HepG2 (cell line): ENCODE data around the gene AK3. TPM values are rescaled to one million over a fixed set of nuclear protein-coding genes. Genes with fewer than 3 reads are reported as not detected.

Experiments used
- DR1 ChIP-seq: sonication (generic); formaldehyde crosslinking; IDR thresholded peaks from 2 replicates; pipeline ENCODE4 v1.8.0; 2021; ENCODE audit warnings: mild to moderate bottlenecking, missing genetic modification reagents, inconsistent platforms
- DRAP1 ChIP-seq: IDR thresholded peaks from 2 replicates; pipeline ENCODE4 v1.6.1; 2016; ENCODE audit warnings: missing genetic modification reagents, missing compliant biosample characterization
- ETS1 ChIP-seq: sonication (generic); formaldehyde crosslinking; IDR thresholded peaks from 2 replicates; pipeline ENCODE4 v1.4.0; 2020; ENCODE audit warnings: missing genetic modification reagents
- KAT7 ChIP-seq: IDR thresholded peaks from 2 replicates; pipeline ENCODE4 v1.6.1; 2018; ENCODE audit warnings: borderline replicate concordance, missing compliant biosample characterization
- KLF13 ChIP-seq: sonication (generic); formaldehyde crosslinking; IDR thresholded peaks from 2 replicates; pipeline ENCODE4 v1.4.0; 2020; ENCODE audit warnings: mild to moderate bottlenecking, missing genetic modification reagents
- MLX ChIP-seq: IDR thresholded peaks from 2 replicates; pipeline ENCODE4 v1.6.1; 2016
- NAIF1 ChIP-seq: sonication (generic); formaldehyde crosslinking; IDR thresholded peaks from 2 replicates; pipeline ENCODE4 v1.5.0; 2020; ENCODE audit warnings: mild to moderate bottlenecking, missing genetic modification reagents, borderline replicate concordance
- NCOA2 ChIP-seq: sonication (generic); formaldehyde crosslinking; IDR thresholded peaks from 2 replicates; pipeline ENCODE4 v1.8.0; 2022; ENCODE audit warnings: inconsistent platforms
- NFE2L1 ChIP-seq: sonication (generic); formaldehyde crosslinking; IDR thresholded peaks from 2 replicates; pipeline ENCODE4 v1.4.0; 2020; ENCODE audit warnings: missing genetic modification reagents, mild to moderate bottlenecking, borderline replicate concordance
- PHF20 ChIP-seq: sonication (generic); formaldehyde crosslinking; IDR thresholded peaks from 2 replicates; pipeline ENCODE4 v1.5.0; 2020; ENCODE audit warnings: mild to moderate bottlenecking, missing genetic modification reagents
- ZNF12 ChIP-seq: sonication (generic); formaldehyde crosslinking; IDR thresholded peaks from 2 replicates; pipeline ENCODE4 v1.5.0; 2020; ENCODE audit warnings: missing genetic modification reagents
- ZNF275 ChIP-seq: sonication (generic); formaldehyde crosslinking; IDR thresholded peaks from 2 replicates; pipeline ENCODE4 v1.8.0; 2022; ENCODE audit warnings: missing genetic modification reagents, mild to moderate bottlenecking, inconsistent platforms, borderline replicate concordance
- ZNF703 ChIP-seq: sonication (generic); formaldehyde crosslinking; IDR thresholded peaks from 2 replicates; pipeline ENCODE4 v1.5.1; 2020; ENCODE audit warnings: missing genetic modification reagents, mild to moderate bottlenecking, moderate library complexity, borderline replicate concordance
- ZNF747 ChIP-seq: sonication (generic); formaldehyde crosslinking; IDR thresholded peaks from 2 replicates; pipeline ENCODE4 v1.8.1; 2023; ENCODE audit warnings: missing genetic modification reagents, mild to moderate bottlenecking, borderline replicate concordance
- ZNF770 ChIP-seq: sonication (generic); formaldehyde crosslinking; IDR thresholded peaks from 2 replicates; pipeline ENCODE4 v1.5.0; 2020; ENCODE audit warnings: mild to moderate bottlenecking, missing genetic modification reagents
- polyA plus RNA-seq, 8 experiments: library from polyadenylated mRNA; depleted of rRNA in 3 of 8; stranded (reverse) in 7 of 8; unstranded in 1 of 8; fragments of >200 nt; fragmentation: Illumina TruSeq in 4 of 8; extraction: Trizol in 4 of 8; gene quantifications; 2 replicates each; pipeline versions ENCODE4 v1.2.1 to v1.2.3, GENCODE V29; 2011 to 2016; ENCODE audit warnings: low read depth in 4 of 8, missing spikeins in 1 of 8, mixed read lengths in 1 of 8; ENCODE audit not compliant: insufficient read depth in 1 of 8
- total RNA-seq, 5 experiments: library from RNA; depleted of rRNA; stranded (reverse); fragments of >200 nt; fragmentation: Illumina TruSeq; extraction: Trizol; gene quantifications; 2 replicates each; pipeline ENCODE4 v1.2.3, GENCODE V29; 2016; ENCODE audit warnings: low read depth in 1 of 5
- TF ChIP-seq, protein P1 (sequence below): sonication (generic); formaldehyde crosslinking; IDR thresholded peaks from 2 replicates; pipeline ENCODE4 v1.9.0; 2022; ENCODE audit warnings: low read depth, missing genetic modification reagents
- TF ChIP-seq, protein P2 (sequence below): sonication (generic); formaldehyde crosslinking; IDR thresholded peaks from 2 replicates; pipeline ENCODE4 v1.4.0; 2020; ENCODE audit warnings: missing genetic modification reagents, borderline replicate concordance

AK3 gene
- total and polyA plus RNA-seq, 2 of the 13 experiments (the other 11 are each of a cell fraction or from before 2014, with no cell fraction given): 76.8 to 109 TPM

DNA sequence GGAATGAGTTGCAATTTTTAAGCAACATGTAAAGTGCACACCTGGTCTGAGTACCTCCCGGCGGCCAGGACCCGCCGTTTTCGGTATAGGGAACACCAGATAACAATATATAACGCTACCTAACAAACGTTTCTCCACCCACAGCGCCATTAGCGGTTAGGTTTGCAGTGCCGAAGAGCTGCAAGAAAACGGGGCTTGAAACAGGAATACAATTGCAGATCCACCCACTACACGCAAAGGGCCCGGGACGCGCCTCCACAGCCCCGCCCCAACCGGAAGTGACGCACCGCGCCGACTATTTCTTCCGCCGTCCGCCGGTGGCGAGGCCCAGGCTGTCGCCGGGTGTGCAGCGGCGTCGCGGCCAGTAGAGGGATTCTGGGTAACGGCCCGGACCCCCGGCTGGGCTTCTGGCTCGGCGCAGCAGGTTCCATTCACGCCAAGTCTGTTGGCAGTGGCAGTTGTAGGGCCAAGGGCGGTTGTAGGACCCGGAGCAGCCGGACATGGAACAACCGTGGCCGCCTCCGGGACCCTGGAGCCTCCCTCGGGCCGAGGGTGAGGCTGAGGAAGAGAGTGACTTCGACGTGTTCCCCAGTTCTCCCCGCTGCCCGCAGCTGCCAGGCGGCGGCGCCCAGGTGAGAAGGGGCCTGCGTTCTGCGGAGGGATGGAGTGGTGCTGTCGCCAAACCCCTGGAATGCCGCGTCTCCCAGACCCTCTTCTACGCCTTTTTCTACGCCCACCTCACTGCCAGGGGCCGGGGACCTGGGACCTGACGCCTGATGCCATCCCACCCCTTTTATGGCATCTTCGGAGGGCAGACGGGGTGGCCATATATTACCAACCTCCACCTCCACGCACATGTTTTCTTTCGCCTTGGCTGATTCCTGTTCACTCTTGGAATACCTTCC lies 61.5 kb downstream of the AK3 start, which contains the start of gene CDC37L1 (continued):
- TF ChIP-seq, protein P1, sequence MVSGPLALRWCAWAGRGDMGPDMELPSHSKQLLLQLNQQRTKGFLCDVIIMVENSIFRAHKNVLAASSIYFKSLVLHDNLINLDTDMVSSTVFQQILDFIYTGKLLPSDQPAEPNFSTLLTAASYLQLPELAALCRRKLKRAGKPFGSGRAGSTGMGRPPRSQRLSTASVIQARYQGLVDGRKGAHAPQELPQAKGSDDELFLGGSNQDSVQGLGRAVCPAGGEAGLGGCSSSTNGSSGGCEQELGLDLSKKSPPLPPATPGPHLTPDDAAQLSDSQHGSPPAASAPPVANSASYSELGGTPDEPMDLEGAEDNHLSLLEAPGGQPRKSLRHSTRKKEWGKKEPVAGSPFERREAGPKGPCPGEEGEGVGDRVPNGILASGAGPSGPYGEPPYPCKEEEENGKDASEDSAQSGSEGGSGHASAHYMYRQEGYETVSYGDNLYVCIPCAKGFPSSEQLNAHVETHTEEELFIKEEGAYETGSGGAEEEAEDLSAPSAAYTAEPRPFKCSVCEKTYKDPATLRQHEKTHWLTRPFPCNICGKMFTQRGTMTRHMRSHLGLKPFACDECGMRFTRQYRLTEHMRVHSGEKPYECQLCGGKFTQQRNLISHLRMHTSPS: no peak; the same call in 1 of the 2 replicates
- TF ChIP-seq ZNF275 (CRISPR knock-in tag) (peak; percentile 91), NAIF1 (CRISPR knock-in tag) (peak; percentile 76; the same call in 1 of the 2 replicates), NCOA2 (peak; percentile 46), MLX (0 out of 2 replicates have a peak, but pooled peaks have one; percentile 28), DRAP1 (CRISPR knock-in tag) (peak; percentile 95), ZNF12 (CRISPR knock-in tag) (no peak), ZNF747 (CRISPR knock-in tag) (no peak; the same call in 1 of the 2 replicates), ETS1 (no peak; the same call in 1 of the 2 replicates), PHF20 (peak; percentile 81), ZNF703 (CRISPR knock-in tag) (no peak), ZNF770 (peak; percentile 86), DR1 (CRISPR knock-in tag) (peak; percentile 91), KLF13 (CRISPR knock-in tag) (peak; percentile 75; the same call in 1 of the 2 replicates), NFE2L1 (CRISPR knock-in tag) (peak; percentile 28; the same call in 1 of the 2 replicates), KAT7 (CRISPR knock-in tag) (peak; percentile 90; the same call in 1 of the 2 replicates)
- TF ChIP-seq, protein P2, sequence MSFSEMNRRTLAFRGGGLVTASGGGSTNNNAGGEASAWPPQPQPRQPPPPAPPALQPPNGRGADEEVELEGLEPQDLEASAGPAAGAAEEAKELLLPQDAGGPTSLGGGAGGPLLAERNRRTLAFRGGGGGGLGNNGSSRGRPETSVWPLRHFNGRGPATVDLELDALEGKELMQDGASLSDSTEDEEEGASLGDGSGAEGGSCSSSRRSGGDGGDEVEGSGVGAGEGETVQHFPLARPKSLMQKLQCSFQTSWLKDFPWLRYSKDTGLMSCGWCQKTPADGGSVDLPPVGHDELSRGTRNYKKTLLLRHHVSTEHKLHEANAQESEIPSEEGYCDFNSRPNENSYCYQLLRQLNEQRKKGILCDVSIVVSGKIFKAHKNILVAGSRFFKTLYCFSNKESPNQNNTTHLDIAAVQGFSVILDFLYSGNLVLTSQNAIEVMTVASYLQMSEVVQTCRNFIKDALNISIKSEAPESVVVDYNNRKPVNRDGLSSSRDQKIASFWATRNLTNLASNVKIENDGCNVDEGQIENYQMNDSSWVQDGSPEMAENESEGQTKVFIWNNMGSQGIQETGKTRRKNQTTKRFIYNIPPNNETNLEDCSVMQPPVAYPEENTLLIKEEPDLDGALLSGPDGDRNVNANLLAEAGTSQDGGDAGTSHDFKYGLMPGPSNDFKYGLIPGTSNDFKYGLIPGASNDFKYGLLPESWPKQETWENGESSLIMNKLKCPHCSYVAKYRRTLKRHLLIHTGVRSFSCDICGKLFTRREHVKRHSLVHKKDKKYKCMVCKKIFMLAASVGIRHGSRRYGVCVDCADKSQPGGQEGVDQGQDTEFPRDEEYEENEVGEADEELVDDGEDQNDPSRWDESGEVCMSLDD (CRISPR knock-in tag): peak; percentile 61; the same call in 1 of the 2 replicates
